ENCODE results near the gene TCIRG1.

The TCIRG1 gene

GRCh38 chr11:68044898-68045351, 6.1 kb downstream of the TCIRG1 start:
- no peak for TF ChIP-seq OSR1 (CRISPR knock-in tag; IDR thresholded peaks at IDR 0.05)
- TF ChIP-seq SNAI2 (CRISPR knock-in tag; IDR thresholded peaks at IDR 0.05), result no peak
- no peak for TF ChIP-seq ZNF70 (CRISPR knock-in tag; IDR thresholded peaks at IDR 0.05)
- no peak for TF ChIP-seq TOX (CRISPR knock-in tag; IDR thresholded peaks at IDR 0.05; ENCODE audit: borderline replicate concordance)
- TF ChIP-seq PATZ1 (CRISPR knock-in tag; IDR thresholded peaks at IDR 0.05; ENCODE audit: borderline replicate concordance), result no peak
- TF ChIP-seq CSDC2 (CRISPR knock-in tag; IDR thresholded peaks at IDR 0.05), result no peak
- ATAC-seq, result no peak

GRCh38 chr11:68047437-68048290, 8.8 kb downstream of the TCIRG1 start:
- no peak for TF ChIP-seq CSRNP3 (CRISPR knock-in tag; IDR thresholded peaks at IDR 0.05)
- no peak for TF ChIP-seq SNAI2 (CRISPR knock-in tag; IDR thresholded peaks at IDR 0.05)
- TF ChIP-seq GLIS3 (CRISPR knock-in tag; IDR thresholded peaks at IDR 0.05), result no peak
- no peak for TF ChIP-seq ESRRG (CRISPR knock-in tag; IDR thresholded peaks at IDR 0.05)
- TF ChIP-seq POU6F1 (CRISPR knock-in tag; IDR thresholded peaks at IDR 0.05; ENCODE audit: borderline replicate concordance, low read depth), result no peak
- TF ChIP-seq ZNF8 (CRISPR knock-in tag; IDR thresholded peaks at IDR 0.05), result no peak
- TF ChIP-seq PATZ1 (CRISPR knock-in tag; IDR thresholded peaks at IDR 0.05; ENCODE audit: borderline replicate concordance), result no peak
- no peak for TF ChIP-seq ZC3H10 (CRISPR knock-in tag; IDR thresholded peaks at IDR 0.05)
- no peak for TF ChIP-seq TCF4 (CRISPR knock-in tag; IDR thresholded peaks at IDR 0.05; ENCODE audit: borderline replicate concordance)
- no peak for TF ChIP-seq TOX (CRISPR knock-in tag; IDR thresholded peaks at IDR 0.05; ENCODE audit: borderline replicate concordance)
- TF ChIP-seq PPARA (CRISPR knock-in tag; IDR thresholded peaks at IDR 0.05; ENCODE audit: borderline replicate concordance), result no peak
- TF ChIP-seq CREB5 (CRISPR knock-in tag; IDR thresholded peaks at IDR 0.05; ENCODE audit: low read depth), result no peak
- no peak for TF ChIP-seq CSDC2 (CRISPR knock-in tag; IDR thresholded peaks at IDR 0.05)
- no peak for ATAC-seq

GRCh38 chr11:68048681-68049508, 10.1 kb downstream of the TCIRG1 start:
- TF ChIP-seq PPARA (CRISPR knock-in tag; IDR thresholded peaks at IDR 0.05; ENCODE audit: borderline replicate concordance) (no peak), SNAI2 (CRISPR knock-in tag; IDR thresholded peaks at IDR 0.05) (no peak), BACH2 (CRISPR knock-in tag; IDR thresholded peaks at IDR 0.05; ENCODE audit: borderline replicate concordance) (no peak)
- ATAC-seq, result no peak

Data from SK-N-SH treated with all-trans-retinoic acid at 6 μM for 48 hours (cell line).